ENCODE results near the gene ACBD6.

ACBD6 gene

GRCh38 chr1:180343921-180344769 lies 158.2 kb downstream of the ACBD6 start:
- no peak overlapping the region for H3K4me3 ChIP-seq (ENCODE audit: low read depth, low read length)
- TF ChIP-seq, protein P1, sequence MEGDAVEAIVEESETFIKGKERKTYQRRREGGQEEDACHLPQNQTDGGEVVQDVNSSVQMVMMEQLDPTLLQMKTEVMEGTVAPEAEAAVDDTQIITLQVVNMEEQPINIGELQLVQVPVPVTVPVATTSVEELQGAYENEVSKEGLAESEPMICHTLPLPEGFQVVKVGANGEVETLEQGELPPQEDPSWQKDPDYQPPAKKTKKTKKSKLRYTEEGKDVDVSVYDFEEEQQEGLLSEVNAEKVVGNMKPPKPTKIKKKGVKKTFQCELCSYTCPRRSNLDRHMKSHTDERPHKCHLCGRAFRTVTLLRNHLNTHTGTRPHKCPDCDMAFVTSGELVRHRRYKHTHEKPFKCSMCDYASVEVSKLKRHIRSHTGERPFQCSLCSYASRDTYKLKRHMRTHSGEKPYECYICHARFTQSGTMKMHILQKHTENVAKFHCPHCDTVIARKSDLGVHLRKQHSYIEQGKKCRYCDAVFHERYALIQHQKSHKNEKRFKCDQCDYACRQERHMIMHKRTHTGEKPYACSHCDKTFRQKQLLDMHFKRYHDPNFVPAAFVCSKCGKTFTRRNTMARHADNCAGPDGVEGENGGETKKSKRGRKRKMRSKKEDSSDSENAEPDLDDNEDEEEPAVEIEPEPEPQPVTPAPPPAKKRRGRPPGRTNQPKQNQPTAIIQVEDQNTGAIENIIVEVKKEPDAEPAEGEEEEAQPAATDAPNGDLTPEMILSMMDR (IDR thresholded peaks at IDR 0.05; ENCODE audit: borderline replicate concordance, insufficient read depth, low read depth, low read length): no peak

- no peak overlapping the region for H3K4me3 ChIP-seq (ENCODE audit: low read depth, low read length)
- TF ChIP-seq, protein P1 (IDR thresholded peaks at IDR 0.05; ENCODE audit: borderline replicate concordance, insufficient read depth, low read depth, low read length): no peak
These were observed 175.3 kb downstream of the ACBD6 start for GRCh38 chr1:180327089-180327488.

- TF ChIP-seq, protein P1 (IDR thresholded peaks at IDR 0.05; ENCODE audit: borderline replicate concordance, insufficient read depth, low read depth, low read length): no peak
- H3K4me3 ChIP-seq (ENCODE audit: low read depth, low read length): no peak overlapping the region
These were observed 189.5 kb downstream of the ACBD6 start for GRCh38 chr1:180312926-180313325.

- H3K4me3 ChIP-seq (ENCODE audit: low read depth, low read length): no peak overlapping the region
- TF ChIP-seq, protein P1 (IDR thresholded peaks at IDR 0.05; ENCODE audit: borderline replicate concordance, insufficient read depth, low read depth, low read length): no peak
These were observed 191.2 kb downstream of the ACBD6 start for GRCh38 chr1:180311011-180311730.

GRCh38 chr1:180310095-180310494 lies 192.3 kb downstream of the ACBD6 start:
- TF ChIP-seq, protein P1 (IDR thresholded peaks at IDR 0.05; ENCODE audit: borderline replicate concordance, insufficient read depth, low read depth, low read length): no peak

GRCh38 chr1:180309338-180309737 lies 193.0 kb downstream of the ACBD6 start:
- H3K4me3 ChIP-seq (ENCODE audit: low read depth, low read length): no peak overlapping the region
- TF ChIP-seq, protein P1 (IDR thresholded peaks at IDR 0.05; ENCODE audit: borderline replicate concordance, insufficient read depth, low read depth, low read length): no peak

More at GRCh38 chr1:180310095-180310494, 192.3 kb downstream of the ACBD6 start:
- no peak overlapping the region for H3K4me3 ChIP-seq (ENCODE audit: low read depth, low read length)
